Colonic mucosa (tissue), 4 donors: ENCODE data around the gene ATMIN. TPM values are rescaled to one million over a fixed set of nuclear protein-coding genes. Genes with fewer than 3 reads are reported as not detected.

Experiments
- DNase-seq: peaks from one replicate; pipeline ENCODE4 v3.0.0-alpha.2; 2020
- H3K27ac ChIP-seq: fragments of 200-600 bp; one replicate; pipeline ENCODE4 v1.8.0; 2021
- H3K27me3 ChIP-seq: fragments of 200-600 bp; one replicate; pipeline ENCODE4 v1.8.0; 2021
- H3K36me3 ChIP-seq: fragments of 200-600 bp; one replicate; pipeline ENCODE4 v1.8.0; 2021
- H3K4me1 ChIP-seq: fragments of 200-600 bp; one replicate; pipeline ENCODE4 v1.8.0; 2021; ENCODE audit warnings: mild to moderate bottlenecking
- H3K4me3 ChIP-seq: fragments of 200-600 bp; one replicate; pipeline ENCODE4 v1.8.0; 2021
- H3K9ac ChIP-seq, 2 donors: one replicate each; pipeline ENCODE4 v1.7.0; 2013; ENCODE audit warnings: control low read depth in 2 of 2, low read depth in 2 of 2, low read length in 2 of 2
- H3K9me3 ChIP-seq: fragments of 200-600 bp; one replicate; pipeline ENCODE4 v1.8.0; 2021
- intact Hi-C: fragments of 100-400 bp; cut with DNase I; formaldehyde crosslinking; loops from one replicate; pipeline ENCODE4 v1.14.1; 2022
- total RNA-seq, 2 donors: library from RNA; stranded (reverse); fragmentation: NEBNext Ultra II Directional in 1 of 2; extraction: Animal tissue kit (Norgen Biotek cat#: 25700) in 1 of 2; gene quantifications; one replicate each; pipeline ENCODE4 v1.2.1, GENCODE V29; 2021
- TF ChIP-seq, protein P1 (sequence below): fragments of 200-600 bp; IDR thresholded peaks from one replicate; pipeline ENCODE4 v1.8.0; 2022; ENCODE audit warnings: antibody characterized with exemption, mild to moderate bottlenecking
- donor health status: healthy.
- donor health status: DM: no; HTN: no; CAD: no.
- donor health status: DM: no; HTN: no; CAD: no.

Gene ATMIN
- total RNA-seq, 2 donors from 2014 or later, result 23.9 to 26.3 TPM

DNA sequence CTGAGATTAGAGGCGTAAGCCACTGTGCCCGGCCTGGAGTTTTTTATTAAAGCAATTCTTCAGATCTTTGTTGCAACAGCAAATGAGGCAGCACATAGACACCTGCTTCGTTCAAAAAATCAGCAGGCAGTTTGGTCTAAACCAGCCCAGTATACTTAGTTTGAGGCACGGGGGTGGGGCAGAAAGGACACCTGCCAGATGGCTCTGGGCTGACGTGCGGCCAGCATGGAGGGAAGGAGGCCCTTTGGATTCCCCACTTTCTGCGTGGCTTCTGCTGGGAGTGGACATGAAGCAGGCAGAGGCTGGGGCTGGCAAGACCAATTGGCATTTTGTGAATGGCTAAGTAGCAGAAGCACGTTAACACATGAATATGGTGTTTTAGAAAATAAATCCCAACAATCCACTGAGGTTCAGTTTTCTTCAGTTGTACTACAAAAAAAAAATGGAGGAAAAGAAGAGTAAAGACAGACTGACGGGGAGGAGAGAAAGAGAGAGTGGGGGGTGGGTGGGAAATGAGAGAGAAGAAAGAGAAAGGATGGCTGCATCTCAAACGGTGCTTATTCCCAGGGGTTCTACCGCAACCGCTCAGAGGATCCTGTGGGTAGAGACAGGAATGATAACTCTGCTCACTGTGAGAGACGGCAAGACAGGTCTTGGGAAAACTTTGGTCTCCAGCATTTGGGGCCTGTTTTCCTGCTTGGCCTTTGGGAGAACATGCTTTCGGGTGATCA lies 25.1 kb downstream of the ATMIN start:
- H3K9me3 ChIP-seq, result no peaks in the 10 kb centered on the region
- H3K4me1 ChIP-seq, result no peaks in the 10 kb centered on the region
- H3K4me3 ChIP-seq, result no peak overlapping the region
- no peak overlapping the region for H3K9ac ChIP-seq
- H3K36me3 ChIP-seq, result no peaks in the 10 kb centered on the region
- DNase-seq, result no peak
- intact Hi-C loops, result no loop called here
- H3K27ac ChIP-seq, result no peak overlapping the region
- H3K27me3 ChIP-seq, result no peaks in the 10 kb centered on the region
- TF ChIP-seq, protein P1, sequence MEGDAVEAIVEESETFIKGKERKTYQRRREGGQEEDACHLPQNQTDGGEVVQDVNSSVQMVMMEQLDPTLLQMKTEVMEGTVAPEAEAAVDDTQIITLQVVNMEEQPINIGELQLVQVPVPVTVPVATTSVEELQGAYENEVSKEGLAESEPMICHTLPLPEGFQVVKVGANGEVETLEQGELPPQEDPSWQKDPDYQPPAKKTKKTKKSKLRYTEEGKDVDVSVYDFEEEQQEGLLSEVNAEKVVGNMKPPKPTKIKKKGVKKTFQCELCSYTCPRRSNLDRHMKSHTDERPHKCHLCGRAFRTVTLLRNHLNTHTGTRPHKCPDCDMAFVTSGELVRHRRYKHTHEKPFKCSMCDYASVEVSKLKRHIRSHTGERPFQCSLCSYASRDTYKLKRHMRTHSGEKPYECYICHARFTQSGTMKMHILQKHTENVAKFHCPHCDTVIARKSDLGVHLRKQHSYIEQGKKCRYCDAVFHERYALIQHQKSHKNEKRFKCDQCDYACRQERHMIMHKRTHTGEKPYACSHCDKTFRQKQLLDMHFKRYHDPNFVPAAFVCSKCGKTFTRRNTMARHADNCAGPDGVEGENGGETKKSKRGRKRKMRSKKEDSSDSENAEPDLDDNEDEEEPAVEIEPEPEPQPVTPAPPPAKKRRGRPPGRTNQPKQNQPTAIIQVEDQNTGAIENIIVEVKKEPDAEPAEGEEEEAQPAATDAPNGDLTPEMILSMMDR, result no peak

DNA sequence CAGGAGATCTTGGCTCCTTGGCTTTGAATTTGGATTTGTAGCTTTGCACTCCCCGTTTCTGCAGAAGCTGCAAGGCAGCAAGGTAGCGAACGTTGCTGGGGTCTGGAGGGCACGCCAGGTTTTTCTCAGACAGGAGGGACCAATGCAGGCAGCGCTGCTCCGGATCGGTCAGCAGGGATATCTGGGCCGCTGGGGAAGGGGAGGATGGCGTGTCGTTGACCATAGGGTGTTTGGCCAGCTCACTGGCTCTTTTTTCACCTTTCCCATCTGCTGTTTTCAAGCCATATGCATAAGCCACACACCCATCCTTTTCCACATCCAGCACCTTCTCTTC lies 25.6 kb downstream of the ATMIN start:
- TF ChIP-seq, protein P1, result no peak
- DNase-seq, result no peak
- intact Hi-C loops, result no loop called here

DNA sequence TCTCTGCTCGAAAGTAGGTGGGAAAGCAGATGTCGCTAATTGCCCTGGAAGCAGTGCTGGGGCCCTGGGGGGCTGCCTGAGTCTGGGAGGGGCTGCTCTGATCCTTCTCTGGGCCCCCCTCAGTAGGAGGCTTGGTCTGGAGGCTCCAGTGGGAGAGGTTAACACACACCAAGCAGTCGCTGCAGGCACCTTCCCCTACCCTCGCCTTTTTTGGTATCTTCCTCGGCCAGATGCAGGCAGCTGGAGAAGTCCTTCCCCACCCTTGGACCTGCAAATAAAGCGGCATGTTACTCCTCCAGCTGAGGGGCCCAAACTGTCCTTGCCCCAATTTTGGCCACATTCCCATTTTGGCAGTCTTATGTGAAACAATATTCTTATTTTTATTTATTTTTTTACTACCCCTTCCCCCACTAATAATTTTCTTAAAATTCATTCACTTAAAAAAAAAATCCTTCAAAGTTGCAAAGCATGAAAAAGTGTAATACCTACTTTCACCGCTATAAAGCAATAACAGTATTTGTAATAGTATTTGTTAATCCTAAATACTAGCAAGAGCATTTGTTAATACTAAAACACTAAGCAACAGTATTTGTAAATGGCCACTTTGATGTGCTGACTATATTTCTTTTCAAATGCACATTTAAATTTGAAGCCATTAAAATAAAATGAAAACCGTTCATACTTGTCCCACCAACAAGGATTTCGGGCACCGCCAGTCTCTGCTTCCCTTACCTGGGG lies 26.4 kb downstream of the ATMIN start:
- intact Hi-C loops, result no loop called here
- DNase-seq, result no peak

More for the DNA sequence above, 25.6 kb downstream of the ATMIN start:
- no peak overlapping the region for H3K4me3 ChIP-seq
- H3K27me3 ChIP-seq, result no peaks in the 10 kb centered on the region
- H3K36me3 ChIP-seq, result no peaks in the 10 kb centered on the region
- H3K9me3 ChIP-seq, result no peaks in the 10 kb centered on the region
- H3K9ac ChIP-seq, result no peak overlapping the region
- no peak overlapping the region for H3K27ac ChIP-seq
- H3K4me1 ChIP-seq, result no peaks in the 10 kb centered on the region

DNA sequence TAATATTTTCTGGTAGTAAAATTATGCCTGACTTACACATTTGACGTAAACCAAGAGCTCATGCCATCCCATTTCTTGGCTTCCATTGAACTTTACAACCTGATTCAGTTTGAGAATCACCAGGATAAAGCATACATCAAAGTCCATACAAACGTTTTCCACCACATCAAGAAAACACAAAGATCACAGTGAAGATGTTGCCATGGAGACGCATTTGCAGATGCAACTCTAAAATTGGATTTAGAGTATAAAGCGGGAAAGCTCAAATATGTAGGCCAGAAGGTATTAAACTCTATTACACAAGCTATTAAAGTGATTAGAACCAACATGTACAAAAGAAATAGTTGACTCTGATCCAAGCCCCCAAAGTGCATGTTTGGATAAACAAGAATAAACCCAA lies 31.0 kb downstream of the ATMIN start:
- TF ChIP-seq, protein P1, result no peak

More for the DNA sequence above, 26.4 kb downstream of the ATMIN start:
- no peak overlapping the region for H3K27ac ChIP-seq
- H3K9me3 ChIP-seq, result no peaks in the 10 kb centered on the region
- no peaks in the 10 kb centered on the region for H3K36me3 ChIP-seq
- no peak overlapping the region for H3K4me3 ChIP-seq
- H3K4me1 ChIP-seq, result no peaks in the 10 kb centered on the region
- TF ChIP-seq, protein P1, result no peak
- no peak overlapping the region for H3K9ac ChIP-seq
- H3K27me3 ChIP-seq, result no peaks in the 10 kb centered on the region

DNA sequence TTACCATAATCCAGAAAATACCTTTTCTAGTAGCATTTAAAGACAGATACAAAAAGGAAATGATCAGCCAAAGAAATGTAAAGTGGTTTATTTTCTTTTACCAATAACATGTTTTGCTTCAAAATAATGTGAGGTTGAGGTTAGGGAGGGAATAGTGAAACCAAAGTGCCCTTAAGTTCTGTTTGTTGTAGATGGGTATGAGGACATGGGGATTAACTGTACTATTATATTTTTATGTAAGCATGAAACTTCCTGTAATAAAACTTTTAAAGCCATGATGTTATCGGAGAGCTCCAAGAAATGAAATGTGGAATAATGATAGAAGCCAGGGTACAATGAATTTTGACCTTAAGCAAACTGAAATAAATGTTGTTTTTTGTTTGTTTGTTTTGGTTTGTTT lies 31.5 kb downstream of the ATMIN start:
- DNase-seq, result no peak
- H3K27ac ChIP-seq, result no peak overlapping the region
- H3K27me3 ChIP-seq, result no peaks in the 10 kb centered on the region
- no peaks in the 10 kb centered on the region for H3K9me3 ChIP-seq
- TF ChIP-seq, protein P1, result no peak
- H3K36me3 ChIP-seq, result no peaks in the 10 kb centered on the region
- no peaks in the 10 kb centered on the region for H3K4me1 ChIP-seq
- intact Hi-C loops, result no loop called here
- H3K9ac ChIP-seq, result no peak overlapping the region
- no peak overlapping the region for H3K4me3 ChIP-seq

More for the DNA sequence above, 31.0 kb downstream of the ATMIN start:
- Histone ChIP-seq H3K36me3 (no peaks in the 10 kb centered on the region), H3K9me3 (no peaks in the 10 kb centered on the region), H3K4me3 (no peak overlapping the region), H3K27ac (no peak overlapping the region), H3K9ac (no peak overlapping the region), H3K27me3 (no peaks in the 10 kb centered on the region), H3K4me1 (no peaks in the 10 kb centered on the region)
- intact Hi-C loops, result no loop called here
- no peak for DNase-seq
